Measurements from ENCODE around the gene ATP6V0C.

Gene ATP6V0C

GRCh38 chr16:2508722-2509400 is 4.9 kb upstream of the ATP6V0C start:
- Histone ChIP-seq H3K36me3 (ENCODE audit: control insufficient read depth in 5 of 5, insufficient read depth in 5 of 5, low read length in 5 of 5) (no peaks in the 10 kb centered on the region), H3K9me3 (ENCODE audit: control insufficient read depth in 5 of 5, low read length in 5 of 5) (no peaks in the 10 kb centered on the region), H3K9ac (ENCODE audit: low read length in 5 of 5) (no peak overlapping the region), H3K4me3 (ENCODE audit: low read depth in 1 of 5, low read length in 5 of 5) (no peak overlapping the region), H3K27me3 (ENCODE audit: control insufficient read depth in 5 of 5, insufficient read depth in 4 of 5, low read length in 5 of 5) (no peaks in the 10 kb centered on the region), H3K4me1 (ENCODE audit: control insufficient read depth in 5 of 5, insufficient read depth in 5 of 5, low read length in 5 of 5) (peaks cover 0 to 52% (median 32%) of the 10 kb centered on the region in 5 donors), H3K27ac (ENCODE audit: low read depth, low read length) (no peak overlapping the region)

GRCh38 chr16:2511128-2511800 is 2.5 kb upstream of the ATP6V0C start:
- no peaks in the 10 kb centered on the region for H3K27me3 ChIP-seq (ENCODE audit: control insufficient read depth in 5 of 5, insufficient read depth in 4 of 5, low read length in 5 of 5)
- no peaks in the 10 kb centered on the region for H3K9me3 ChIP-seq (ENCODE audit: control insufficient read depth in 5 of 5, low read length in 5 of 5)
- H3K9ac ChIP-seq (ENCODE audit: low read length in 5 of 5), result peak overlapping the region in 1 of 5 donors; percentile 41
- H3K4me1 ChIP-seq (ENCODE audit: control insufficient read depth in 5 of 5, insufficient read depth in 5 of 5, low read length in 5 of 5), result peaks cover 9 to 71% (median 48%) of the 10 kb centered on the region in 5 donors
- H3K36me3 ChIP-seq (ENCODE audit: control insufficient read depth in 5 of 5, insufficient read depth in 5 of 5, low read length in 5 of 5), result peaks cover 0 to 1% (median 0%) of the 10 kb centered on the region in 5 donors
- peak overlapping the region in 3 of 5 donors; percentile 6 to 14 (median 13) for H3K4me3 ChIP-seq (ENCODE audit: low read depth in 1 of 5, low read length in 5 of 5)
- H3K27ac ChIP-seq (ENCODE audit: low read depth, low read length), result no peak overlapping the region

GRCh38 chr16:2511996-2512734 is 1.6 kb upstream of the ATP6V0C start:
- H3K36me3 ChIP-seq (ENCODE audit: control insufficient read depth in 5 of 5, insufficient read depth in 5 of 5, low read length in 5 of 5), result peaks cover 0 to 2% (median 0%) of the 10 kb centered on the region in 5 donors
- H3K27ac ChIP-seq (ENCODE audit: low read depth, low read length), result peak overlapping the region; percentile 16
- peak overlapping the region in 1 of 5 donors; percentile 41 for H3K9ac ChIP-seq (ENCODE audit: low read length in 5 of 5)
- H3K4me1 ChIP-seq (ENCODE audit: control insufficient read depth in 5 of 5, insufficient read depth in 5 of 5, low read length in 5 of 5), result peaks cover 18 to 77% (median 55%) of the 10 kb centered on the region in 5 donors
- no peaks in the 10 kb centered on the region for H3K27me3 ChIP-seq (ENCODE audit: control insufficient read depth in 5 of 5, insufficient read depth in 4 of 5, low read length in 5 of 5)
- H3K4me3 ChIP-seq (ENCODE audit: low read depth in 1 of 5, low read length in 5 of 5), result peak overlapping the region in 2 of 5 donors; percentile 13 to 14
- H3K9me3 ChIP-seq (ENCODE audit: control insufficient read depth in 5 of 5, low read length in 5 of 5), result no peaks in the 10 kb centered on the region

- Histone ChIP-seq H3K27me3 (ENCODE audit: control insufficient read depth in 5 of 5, insufficient read depth in 4 of 5, low read length in 5 of 5) (no peaks in the 10 kb centered on the region), H3K4me3 (ENCODE audit: low read depth in 1 of 5, low read length in 5 of 5) (peak overlapping the region in 4 of 5 donors; percentile 57 to 90 (median 74)), H3K9me3 (ENCODE audit: control insufficient read depth in 5 of 5, low read length in 5 of 5) (no peaks in the 10 kb centered on the region), H3K9ac (ENCODE audit: low read length in 5 of 5) (peak overlapping the region in 2 of 5 donors; percentile 23 to 66), H3K4me1 (ENCODE audit: control insufficient read depth in 5 of 5, insufficient read depth in 5 of 5, low read length in 5 of 5) (peaks cover 21 to 77% (median 55%) of the 10 kb centered on the region in 5 donors), H3K27ac (ENCODE audit: low read depth, low read length) (peak overlapping the region; percentile 16), H3K36me3 (ENCODE audit: control insufficient read depth in 5 of 5, insufficient read depth in 5 of 5, low read length in 5 of 5) (peaks cover 0 to 2% (median 0%) of the 10 kb centered on the region in 5 donors)
These were observed 882 bp upstream of the ATP6V0C start for GRCh38 chr16:2512735-2513404.

- peak overlapping the region; percentile 84 for H3K27ac ChIP-seq (ENCODE audit: low read depth, low read length)
- peaks cover 23 to 83% (median 66%) of the 10 kb centered on the region in 5 donors for H3K4me1 ChIP-seq (ENCODE audit: control insufficient read depth in 5 of 5, insufficient read depth in 5 of 5, low read length in 5 of 5)
- H3K4me3 ChIP-seq (ENCODE audit: low read depth in 1 of 5, low read length in 5 of 5), result peak overlapping the region; percentile 76 to 96 (median 90)
- peak overlapping the region; percentile 86 to 99 (median 95) for H3K9ac ChIP-seq (ENCODE audit: low read length in 5 of 5)
- no peaks in the 10 kb centered on the region for H3K27me3 ChIP-seq (ENCODE audit: control insufficient read depth in 5 of 5, insufficient read depth in 4 of 5, low read length in 5 of 5)
- peaks cover 0 to 8% (median 2%) of the 10 kb centered on the region in 5 donors for H3K36me3 ChIP-seq (ENCODE audit: control insufficient read depth in 5 of 5, insufficient read depth in 5 of 5, low read length in 5 of 5)
- no peaks in the 10 kb centered on the region for H3K9me3 ChIP-seq (ENCODE audit: control insufficient read depth in 5 of 5, low read length in 5 of 5)
These were observed 804 bp downstream of the ATP6V0C start for GRCh38 chr16:2514333-2515179.

GRCh38 chr16:2515180-2515851 is 1.6 kb downstream of the ATP6V0C start:
- no peaks in the 10 kb centered on the region for H3K27me3 ChIP-seq (ENCODE audit: control insufficient read depth in 5 of 5, insufficient read depth in 4 of 5, low read length in 5 of 5)
- peak overlapping the region; percentile 86 to 99 (median 95) for H3K9ac ChIP-seq (ENCODE audit: low read length in 5 of 5)
- peaks cover 24 to 78% (median 70%) of the 10 kb centered on the region in 5 donors for H3K4me1 ChIP-seq (ENCODE audit: control insufficient read depth in 5 of 5, insufficient read depth in 5 of 5, low read length in 5 of 5)
- no peaks in the 10 kb centered on the region for H3K9me3 ChIP-seq (ENCODE audit: control insufficient read depth in 5 of 5, low read length in 5 of 5)
- peak overlapping the region; percentile 76 to 96 (median 90) for H3K4me3 ChIP-seq (ENCODE audit: low read depth in 1 of 5, low read length in 5 of 5)
- H3K36me3 ChIP-seq (ENCODE audit: control insufficient read depth in 5 of 5, insufficient read depth in 5 of 5, low read length in 5 of 5), result peaks cover 0 to 9% (median 3%) of the 10 kb centered on the region in 5 donors
- H3K27ac ChIP-seq (ENCODE audit: low read depth, low read length), result peak overlapping the region; percentile 84

- Histone ChIP-seq H3K27ac (ENCODE audit: low read depth, low read length) (peak overlapping the region; percentile 84), H3K36me3 (ENCODE audit: control insufficient read depth in 5 of 5, insufficient read depth in 5 of 5, low read length in 5 of 5) (peaks cover 0 to 9% (median 5%) of the 10 kb centered on the region in 5 donors), H3K4me1 (ENCODE audit: control insufficient read depth in 5 of 5, insufficient read depth in 5 of 5, low read length in 5 of 5) (peaks cover 27 to 82% (median 74%) of the 10 kb centered on the region in 5 donors), H3K9me3 (ENCODE audit: control insufficient read depth in 5 of 5, low read length in 5 of 5) (no peaks in the 10 kb centered on the region), H3K4me3 (ENCODE audit: low read depth in 1 of 5, low read length in 5 of 5) (peak overlapping the region; percentile 42 to 96 (median 90)), H3K9ac (ENCODE audit: low read length in 5 of 5) (peak overlapping the region; percentile 25 to 98 (median 55)), H3K27me3 (ENCODE audit: control insufficient read depth in 5 of 5, insufficient read depth in 4 of 5, low read length in 5 of 5) (no peaks in the 10 kb centered on the region)
These were observed 2.9 kb downstream of the ATP6V0C start for GRCh38 chr16:2516391-2517240.

- H3K27ac ChIP-seq (ENCODE audit: low read depth, low read length), result peak overlapping the region; percentile 84
- H3K36me3 ChIP-seq (ENCODE audit: control insufficient read depth in 5 of 5, insufficient read depth in 5 of 5, low read length in 5 of 5), result peaks cover 0 to 12% (median 7%) of the 10 kb centered on the region in 5 donors
- H3K9me3 ChIP-seq (ENCODE audit: control insufficient read depth in 5 of 5, low read length in 5 of 5), result no peaks in the 10 kb centered on the region
- peak overlapping the region in 1 of 5 donors; percentile 90 for H3K4me3 ChIP-seq (ENCODE audit: low read depth in 1 of 5, low read length in 5 of 5)
- H3K4me1 ChIP-seq (ENCODE audit: control insufficient read depth in 5 of 5, insufficient read depth in 5 of 5, low read length in 5 of 5), result peaks cover 27 to 67% (median 67%) of the 10 kb centered on the region in 5 donors
- H3K27me3 ChIP-seq (ENCODE audit: control insufficient read depth in 5 of 5, insufficient read depth in 4 of 5, low read length in 5 of 5), result no peaks in the 10 kb centered on the region
- peak overlapping the region in 4 of 5 donors; percentile 31 to 66 (median 40) for H3K9ac ChIP-seq (ENCODE audit: low read length in 5 of 5)
These were observed 4.3 kb downstream of the ATP6V0C start for GRCh38 chr16:2517954-2518605.
